T47D (cell line): ENCODE results near the gene CST9.
"Not testable (repeated sequence)": the region's sequence is repeated elsewhere in the genome, so short reads cannot be mapped to it uniquely, and the experiment has no call there.

ENCODE experiments used
- DNase-seq, 2 experiments: peaks; one replicate each; pipeline versions ENCODE4 v3.0.0 to v3.0.0-alpha.2; 2011 to 2012; ENCODE audit warnings: low read depth in 1 of 2, low spot score in 1 of 2
- JUND ChIP-seq: IDR thresholded peaks from 2 replicates; pipeline ENCODE4 v1.6.1; 2012; ENCODE audit warnings: low read depth
- in situ Hi-C: cut with HindIII; loops from 2 replicates; pipeline ENCODE4 v1.10.0; 2016; ENCODE audit warnings: low sequenced_read_pairs, low pct_unique_long_range_greater_than_20kb

Gene CST9

DNA sequence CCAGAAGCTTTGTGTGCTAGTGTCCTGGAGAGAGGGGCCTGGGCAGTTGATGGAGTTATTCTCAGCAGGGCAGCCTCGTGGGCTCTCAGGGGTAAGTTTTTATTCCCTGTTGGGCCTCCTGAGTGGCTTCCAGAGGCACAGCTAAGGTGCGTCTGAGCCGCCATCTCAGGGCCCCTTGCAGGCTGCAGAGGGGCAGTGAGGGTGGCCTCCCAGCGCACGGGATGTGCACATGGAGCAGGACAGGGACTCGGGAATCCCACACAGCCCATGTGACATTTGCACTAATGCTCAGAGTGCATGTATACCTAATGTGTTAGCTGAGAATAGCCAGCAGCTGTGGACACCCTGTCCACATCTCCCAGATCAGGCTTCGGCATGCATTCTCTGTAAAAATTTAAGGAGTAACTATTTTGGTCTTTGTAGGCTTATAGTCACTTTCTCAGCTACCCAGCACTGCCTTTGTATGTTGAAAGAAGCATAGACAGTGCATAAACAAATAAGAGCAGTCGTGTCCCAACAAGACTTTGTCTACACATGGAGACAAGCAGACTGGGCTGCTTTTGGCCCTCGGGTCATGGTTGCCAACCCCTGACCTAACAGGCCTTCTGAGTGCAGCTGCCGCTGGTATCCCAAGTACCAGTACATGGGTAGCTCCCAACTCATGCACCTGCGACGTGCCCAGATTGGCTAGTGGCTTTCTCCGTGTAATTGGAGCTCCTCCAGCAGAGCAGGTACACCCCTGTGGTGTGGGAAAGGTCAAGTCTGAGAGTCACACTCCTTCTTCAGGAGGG lies 18.8 kb downstream of the CST9 start:
- TF ChIP-seq JUND, result no peak
- DNase-seq, result peak in 1 of 2 experiments; percentile 91
- in situ Hi-C loops, result no loop called here

DNA sequence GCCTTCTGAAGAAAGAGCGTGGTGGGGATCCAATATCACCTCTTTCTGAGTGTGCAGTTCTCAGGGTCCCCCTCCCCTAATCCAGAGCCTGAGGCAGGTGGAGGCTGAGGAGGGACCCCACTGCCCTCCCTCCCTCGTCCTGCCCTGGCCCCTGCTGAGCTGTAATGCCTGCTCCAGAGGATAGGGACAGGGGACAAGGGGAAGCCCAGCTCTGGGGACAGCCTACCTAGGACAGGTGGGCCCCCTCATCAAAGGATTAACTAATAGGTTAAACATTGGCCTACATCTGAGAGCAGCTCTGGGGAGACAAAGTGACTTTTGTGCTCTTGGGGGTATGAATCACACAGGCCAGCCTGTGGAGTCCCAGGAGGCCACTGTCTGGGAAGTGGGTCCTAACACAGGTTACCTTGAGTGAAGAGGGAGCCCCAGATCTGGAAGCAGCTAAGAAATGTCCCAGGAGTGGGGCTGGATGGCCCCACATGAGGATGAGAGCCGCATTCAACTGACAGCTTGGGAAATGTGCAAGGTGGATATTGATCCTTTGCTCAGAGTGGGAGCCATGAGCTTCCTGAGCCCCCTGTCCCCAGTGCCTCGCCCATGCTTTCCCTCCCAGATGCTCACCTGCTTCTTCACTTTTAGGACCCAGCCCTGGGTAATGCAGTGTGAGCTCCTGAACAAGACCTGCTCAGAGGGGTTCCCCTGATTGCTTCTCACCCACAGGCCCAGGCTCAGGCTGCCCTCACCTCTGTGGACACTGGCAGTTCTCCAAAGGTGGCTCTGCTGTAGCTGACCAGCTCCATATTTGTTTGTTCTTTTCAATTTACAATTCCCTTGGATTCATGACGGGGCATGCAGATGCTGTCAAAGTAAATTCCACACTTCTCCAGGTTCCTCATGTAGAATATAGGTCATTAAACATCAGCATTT lies 19.6 kb downstream of the CST9 start:
- no peak for TF ChIP-seq JUND
- peak in 1 of 2 experiments; percentile 73 for DNase-seq
- in situ Hi-C loops, result no loop called here

DNA sequence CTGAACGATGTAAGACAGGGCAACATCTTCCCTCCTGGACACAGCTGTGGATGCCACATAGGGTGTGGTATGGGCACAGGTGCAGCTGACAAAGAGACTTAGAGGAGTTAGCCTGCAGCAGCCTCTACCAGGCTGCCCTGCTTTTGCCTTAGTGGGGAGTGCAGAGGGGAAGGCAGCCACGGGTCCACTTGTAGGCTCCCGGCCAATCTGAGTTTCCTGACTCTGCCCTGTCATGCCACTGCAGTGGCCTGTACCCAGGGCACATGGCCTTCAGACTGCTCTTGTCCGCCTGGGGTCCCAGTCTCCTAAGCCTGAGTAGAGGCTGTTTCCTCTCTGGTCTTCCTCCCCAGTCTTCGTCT lies 20.3 kb downstream of the CST9 start:
- in situ Hi-C loops, result no loop called here
- no peak for DNase-seq
- no peak for TF ChIP-seq JUND

DNA sequence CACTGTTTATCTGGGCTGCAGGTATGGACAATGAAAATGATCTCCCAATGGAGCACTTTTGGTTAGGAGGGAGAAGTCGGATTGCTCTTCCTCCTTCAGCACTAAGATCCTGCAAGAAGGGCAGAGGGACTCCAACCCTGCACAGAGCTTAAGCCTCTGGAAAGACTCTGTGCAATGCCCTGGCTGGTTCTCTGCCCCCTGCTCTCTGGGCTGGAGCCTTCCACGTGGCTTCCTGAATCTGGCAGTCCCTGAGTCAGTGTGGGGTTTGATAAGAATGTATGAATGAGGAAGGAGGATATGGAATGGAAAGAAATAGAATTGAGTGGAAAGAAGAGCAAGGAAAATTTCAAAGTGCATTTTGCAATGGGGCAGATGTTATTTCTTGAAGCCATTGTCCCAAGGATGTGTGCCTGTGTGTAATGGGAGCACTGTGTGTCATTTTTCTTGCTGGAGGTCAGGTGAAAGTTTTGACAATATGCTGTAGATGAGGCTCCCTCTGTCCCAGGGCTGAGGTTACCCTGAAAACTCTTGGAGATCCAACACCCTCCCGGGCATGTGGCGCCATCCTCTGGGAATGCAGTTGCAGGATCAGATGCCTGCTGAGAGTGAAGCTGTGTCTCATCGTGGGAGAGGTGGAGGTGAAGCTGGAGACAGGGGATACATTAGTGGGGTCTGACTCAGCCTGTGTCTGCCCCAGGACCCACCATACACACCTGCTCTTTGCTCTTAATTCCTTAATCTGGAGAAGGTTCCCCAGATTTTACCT lies 21.1 kb downstream of the CST9 start:
- no peak for TF ChIP-seq JUND
- in situ Hi-C loops, result no loop called here
- peak in 1 of 2 experiments; percentile 45 for DNase-seq

DNA sequence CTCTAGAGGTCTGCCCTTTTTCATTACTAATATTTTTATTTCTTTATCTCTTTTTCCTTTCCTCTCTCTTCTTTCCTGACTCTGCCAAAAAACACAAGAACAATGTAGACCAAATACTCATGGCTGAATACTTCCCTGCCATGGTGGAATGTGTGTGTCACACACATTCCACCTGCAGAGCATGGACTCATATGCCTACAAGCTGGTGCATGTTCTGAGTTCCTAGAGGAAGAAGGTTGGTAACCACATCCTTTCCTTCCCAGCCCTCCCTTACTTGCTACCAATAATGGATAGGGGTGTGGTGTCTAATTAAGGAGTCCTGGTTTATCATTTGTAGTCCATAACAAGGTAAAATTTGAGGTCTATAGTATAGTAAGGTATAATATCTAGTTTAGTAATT lies 22.2 kb downstream of the CST9 start:
- in situ Hi-C loops, result no loop called here
- no peak for TF ChIP-seq JUND
- no peak for DNase-seq

DNA sequence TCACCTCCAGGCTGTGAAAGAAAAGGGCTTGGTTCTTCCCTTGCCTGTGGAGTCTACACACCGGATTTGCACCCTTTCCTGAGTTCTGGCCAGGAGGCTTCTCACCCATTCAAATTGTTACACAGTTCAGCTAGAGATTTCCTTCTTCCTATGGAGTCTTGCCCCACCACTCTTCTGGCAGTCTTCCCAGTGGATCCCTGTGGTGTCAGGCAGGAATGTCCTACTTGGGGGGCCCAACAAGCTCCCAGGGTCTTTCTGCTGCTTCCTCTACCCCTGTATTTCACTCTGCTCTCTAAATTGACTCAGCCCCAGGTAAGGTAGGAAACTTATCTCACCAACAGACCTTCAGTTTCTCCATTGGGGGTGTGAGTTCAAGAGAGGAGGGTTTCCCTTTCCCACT lies 23.4 kb downstream of the CST9 start:
- in situ Hi-C loops, result no loop called here
- TF ChIP-seq JUND, result no peak
- DNase-seq, result no peak

DNA sequence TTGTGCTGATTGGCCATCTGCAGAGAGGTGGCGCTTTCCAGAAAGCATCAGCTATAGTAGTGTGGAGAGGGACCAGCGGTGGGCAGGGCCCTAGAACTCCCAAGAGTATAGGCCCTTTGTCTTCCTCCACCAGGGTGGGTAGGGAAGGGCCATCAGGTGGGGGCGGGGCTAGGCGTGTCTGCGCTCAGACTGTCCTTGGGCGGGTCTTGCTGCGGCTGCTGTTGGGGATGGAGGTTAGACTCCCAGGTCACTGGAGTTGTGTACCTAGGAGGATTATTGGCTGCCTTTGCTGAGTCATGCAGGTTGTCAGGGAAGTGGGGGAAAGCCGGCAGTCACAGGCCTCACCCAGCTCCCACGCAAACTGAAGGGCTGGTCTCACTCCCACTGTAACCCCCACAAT lies 23.9 kb downstream of the CST9 start:
- in situ Hi-C loops, DNase-seq: not testable (repeated sequence)

DNA sequence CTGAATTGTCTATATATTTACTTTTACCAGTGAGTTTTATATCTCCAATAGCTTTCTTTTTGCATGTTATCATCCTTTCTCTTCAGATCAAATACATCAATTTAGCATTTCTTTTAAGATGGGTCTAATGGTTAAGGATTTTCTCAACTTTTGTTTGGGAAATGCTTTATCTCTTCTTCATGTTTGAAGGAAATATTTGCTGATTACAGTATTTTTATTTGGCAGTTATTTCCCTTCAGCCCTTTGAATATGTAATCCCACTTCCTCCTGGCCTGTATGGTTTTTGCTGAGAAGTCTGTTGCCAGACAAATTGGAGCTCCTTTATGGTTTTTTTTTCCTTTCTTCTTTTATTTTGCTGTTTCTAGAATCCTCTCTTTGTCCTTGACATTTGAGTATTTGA lies 30.7 kb downstream of the CST9 start:
- no peak for TF ChIP-seq JUND
- DNase-seq, result no peak
- in situ Hi-C loops, result no loop called here

DNA sequence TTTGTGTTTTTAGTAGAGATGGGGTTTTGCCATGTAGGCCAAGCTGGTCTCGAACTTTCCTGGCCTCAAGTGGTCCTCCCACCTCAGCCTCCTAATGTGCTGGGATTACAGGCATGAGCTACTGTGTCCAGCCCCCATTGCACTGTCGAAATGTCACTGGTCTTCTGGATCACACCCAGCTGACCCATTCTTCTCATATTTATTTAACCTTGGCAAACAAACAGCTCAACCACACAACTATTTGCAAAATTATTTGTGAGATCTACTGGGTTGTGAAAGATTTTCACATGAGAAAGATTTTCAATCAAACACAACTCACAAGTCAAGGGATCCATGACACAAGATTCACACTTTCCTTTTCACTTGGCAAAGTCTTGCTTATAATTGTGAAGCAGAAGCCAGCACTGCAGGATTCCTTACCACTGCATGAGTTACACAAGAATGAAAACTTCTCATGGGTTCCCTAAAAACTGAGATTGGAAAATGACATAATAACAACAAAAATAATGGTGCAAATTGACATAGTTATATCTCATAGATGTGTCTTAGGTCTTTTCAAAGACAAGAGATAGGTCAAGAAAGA lies 35.4 kb downstream of the CST9 start:
- in situ Hi-C loops, result no loop called here

DNA sequence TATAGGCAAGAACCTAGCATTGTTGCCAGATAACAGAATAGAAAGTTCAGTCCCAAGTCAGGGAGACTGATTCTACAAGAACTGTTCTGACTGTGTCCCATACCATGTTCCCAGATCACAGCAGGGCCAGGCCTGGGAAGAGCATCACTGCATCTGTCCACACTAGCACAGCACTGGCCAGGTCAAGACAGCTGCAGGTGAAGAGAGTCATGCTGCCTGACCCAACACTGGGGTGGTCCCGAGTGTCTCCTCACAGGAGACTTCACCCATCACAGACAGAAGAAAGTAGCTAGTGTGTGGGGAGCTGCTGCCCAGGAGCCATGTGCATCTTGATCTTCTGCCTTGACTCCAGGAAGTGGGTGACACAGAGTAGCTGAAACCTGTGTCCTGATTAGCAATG lies 36.1 kb downstream of the CST9 start:
- TF ChIP-seq JUND, result no peak
- DNase-seq, result no peak
- in situ Hi-C loops, result no loop called here

More for the DNA sequence above, 35.4 kb downstream of the CST9 start:
- DNase-seq, result peak in 1 of 2 experiments; percentile 41
- TF ChIP-seq JUND, result no peak

DNA sequence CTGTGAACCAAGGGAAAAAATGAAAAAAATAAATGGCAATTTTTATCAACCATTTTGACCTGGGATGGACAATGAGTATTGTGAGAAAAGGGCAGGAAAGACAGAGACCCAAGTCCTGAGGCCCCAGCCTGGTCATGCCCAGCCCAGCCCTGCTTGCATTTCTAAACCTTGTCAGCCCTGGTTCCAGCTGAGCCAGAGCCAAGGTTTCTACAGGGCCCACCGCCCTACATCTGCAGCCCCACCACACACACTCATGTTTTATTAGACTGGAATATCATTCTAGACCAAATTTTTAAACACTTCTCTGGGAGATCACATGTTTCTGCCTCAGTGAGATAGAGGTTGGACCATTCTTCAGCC lies 36.8 kb downstream of the CST9 start:
- in situ Hi-C loops, result no loop called here
- DNase-seq, result no peak
- no peak for TF ChIP-seq JUND

DNA sequence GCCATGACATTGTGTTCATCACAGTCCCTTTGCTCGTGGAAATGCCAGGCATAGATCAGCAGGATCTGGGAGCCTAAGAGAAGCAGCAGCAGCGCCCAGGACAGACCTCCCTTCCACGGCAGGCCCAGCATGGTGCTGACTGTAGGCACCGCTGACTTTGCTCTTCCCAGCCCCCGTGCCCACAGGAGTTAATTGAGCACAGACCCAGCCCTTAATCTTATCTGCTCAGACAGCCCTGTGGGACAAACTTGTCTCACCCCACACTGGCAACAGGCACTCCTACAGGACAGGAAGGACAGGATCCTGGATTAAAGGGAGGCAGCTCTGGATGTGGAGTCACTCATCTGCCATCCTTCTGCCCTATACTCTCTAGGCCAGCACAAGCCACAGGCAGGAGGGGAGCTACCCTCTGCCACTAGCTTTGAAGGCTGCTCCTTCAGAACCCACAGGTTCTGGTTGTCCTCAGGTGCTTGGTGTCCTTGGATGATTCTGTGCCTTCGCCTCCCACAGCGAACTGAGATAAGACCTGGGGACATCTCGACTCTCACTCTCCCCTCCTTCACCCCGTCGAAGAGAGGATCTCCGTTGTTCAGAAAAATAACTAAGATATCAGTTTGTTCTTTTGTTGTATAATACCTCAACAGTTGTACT lies 37.3 kb downstream of the CST9 start, which contains the start of gene CST9L:
Gene CST9L, minus strand, starts transcription at position 165 of the 651 bp plus-strand sequence. Its CDS starts 34 bp downstream, at position 131.
- DNase-seq, result no peak
- no peak for TF ChIP-seq JUND
- in situ Hi-C loops, result no loop called here
